ENCODE measurements around the gene FIBCD1.

Gene FIBCD1

GRCh38 chr9:130892477-130893304, 46.4 kb downstream of the FIBCD1 start:
- DNase-seq (ENCODE audit: insufficient read length, low spot score) (no peak), FAIRE-seq (no peak)
- no peak for TF ChIP-seq CTCF (IDR thresholded peaks at IDR 0.05; ENCODE audit: insufficient read depth, missing control alignments)

- TF ChIP-seq CTCF (IDR thresholded peaks at IDR 0.05; ENCODE audit: insufficient read depth, missing control alignments), result no peak
- no peak for FAIRE-seq
Observed at GRCh38 chr9:130891688-130892476, 47.2 kb downstream of the FIBCD1 start.

GRCh38 chr9:130890870-130891687, 48.0 kb downstream of the FIBCD1 start:
- no peak for TF ChIP-seq CTCF (IDR thresholded peaks at IDR 0.05; ENCODE audit: insufficient read depth, missing control alignments)
- FAIRE-seq, result no peak
- DNase-seq (ENCODE audit: insufficient read length, low spot score), result no peak

More at GRCh38 chr9:130891688-130892476, 47.2 kb downstream of the FIBCD1 start:
- DNase-seq (ENCODE audit: insufficient read length, low spot score), result no peak

GRCh38 chr9:130890124-130890523, 48.9 kb downstream of the FIBCD1 start:
- TF ChIP-seq CTCF (IDR thresholded peaks at IDR 0.05; ENCODE audit: insufficient read depth, missing control alignments), result no peak
- FAIRE-seq, result no peak
- DNase-seq (ENCODE audit: insufficient read length, low spot score), result no peak

GRCh38 chr9:130888146-130888885, 50.7 kb downstream of the FIBCD1 start:
- FAIRE-seq, result no peak
- no peak for TF ChIP-seq CTCF (IDR thresholded peaks at IDR 0.05; ENCODE audit: insufficient read depth, missing control alignments)
- no peak for DNase-seq (ENCODE audit: insufficient read length, low spot score)

- FAIRE-seq, result no peak
- no peak for TF ChIP-seq CTCF (IDR thresholded peaks at IDR 0.05; ENCODE audit: insufficient read depth, missing control alignments)
- DNase-seq (ENCODE audit: insufficient read length, low spot score), result no peak
Observed at GRCh38 chr9:130887494-130888144, 51.4 kb downstream of the FIBCD1 start.
